Measurements from ENCODE around the gene MIER1.
"Not testable (repeated sequence)": the region's sequence is repeated elsewhere in the genome, so short reads cannot be mapped to it uniquely, and the experiment has no call there.

MIER1 gene

GRCh38 chr1:66945316-66945715 lies 20.5 kb downstream of the MIER1 start:
- TF ChIP-seq CTCF (IDR thresholded peaks at IDR 0.05; ENCODE audit: low read depth, low read length, missing control alignments) = no peak
- DNase-seq (ENCODE audit: low read depth) = no peak

GRCh38 chr1:66947267-66947666 lies 22.5 kb downstream of the MIER1 start:
- H3K4me3 ChIP-seq (ENCODE audit: low read depth, low read length) = no peak overlapping the region
- no peak for TF ChIP-seq CTCF (IDR thresholded peaks at IDR 0.05; ENCODE audit: low read depth, low read length, missing control alignments)
- no peak for DNase-seq (ENCODE audit: low read depth)

More at GRCh38 chr1:66945316-66945715, 20.5 kb downstream of the MIER1 start:
- H3K4me3 ChIP-seq (ENCODE audit: low read depth, low read length) = no peak overlapping the region

- TF ChIP-seq CTCF (IDR thresholded peaks at IDR 0.05; ENCODE audit: low read depth, low read length, missing control alignments) = no peak
- no peak overlapping the region for H3K4me3 ChIP-seq (ENCODE audit: low read depth, low read length)
- DNase-seq (ENCODE audit: low read depth) = no peak
Measured at GRCh38 chr1:66951513-66951912, 26.7 kb downstream of the MIER1 start.

- H3K4me3 ChIP-seq (ENCODE audit: low read depth, low read length) = no peak overlapping the region
- no peak for TF ChIP-seq CTCF (IDR thresholded peaks at IDR 0.05; ENCODE audit: low read depth, low read length, missing control alignments)
- DNase-seq (ENCODE audit: low read depth) = no peak
Measured at GRCh38 chr1:66954208-66954607, 29.4 kb downstream of the MIER1 start.

GRCh38 chr1:66957938-66958337 lies 33.1 kb downstream of the MIER1 start:
- H3K4me3 ChIP-seq (ENCODE audit: low read depth, low read length) = no peak overlapping the region
- no peak for TF ChIP-seq CTCF (IDR thresholded peaks at IDR 0.05; ENCODE audit: low read depth, low read length, missing control alignments)
- DNase-seq (ENCODE audit: low read depth) = no peak

GRCh38 chr1:66966188-66966873 lies 41.5 kb downstream of the MIER1 start:
- not testable (repeated sequence) for H3K4me3 ChIP-seq (ENCODE audit: low read depth, low read length); DNase-seq (ENCODE audit: low read depth)

- no peak overlapping the region for H3K4me3 ChIP-seq (ENCODE audit: low read depth, low read length)
- TF ChIP-seq CTCF (IDR thresholded peaks at IDR 0.05; ENCODE audit: low read depth, low read length, missing control alignments) = no peak
- no peak for DNase-seq (ENCODE audit: low read depth)
Measured at GRCh38 chr1:66968574-66968973, 43.8 kb downstream of the MIER1 start.
